Measurements from ENCODE around the gene DNAH14. TPM values are rescaled to one million over a fixed set of nuclear protein-coding genes. Genes with fewer than 3 reads are reported as not detected.

The DNAH14 gene
- total and polyA plus RNA-seq, 2 of the 13 experiments (the other 11 are each of a cell fraction or from before 2014, with no cell fraction given), result 4.5 to 27.5 TPM

- H3K4me2 ChIP-seq (ENCODE audit: low read depth, low read length), result no peak overlapping the region
- POLR2A ChIA-PET, result no interaction called here
These were observed 91.6 kb downstream of the DNAH14 start for GRCh38 chr1:225021037-225021436.

More at GRCh38 chr1:225021037-225021436, 91.6 kb downstream of the DNAH14 start:
- DNase-seq (ENCODE audit: low spot score) (no peak), ATAC-seq (no peak), FAIRE-seq (no peak)
- in situ Hi-C loops (cut with HindIII; ENCODE audit: extremely low pct_ligation_motif_present, low pct_unique_long_range_greater_than_20kb), result no loop called here
- no peak overlapping the region for H3K9ac ChIP-seq (ENCODE audit: insufficient read depth, low read depth, low read length)
- TF ChIP-seq PCBP2 (optimal IDR thresholded peaks at IDR 0.05; ENCODE audit: low read depth, low read length, poor library complexity, severe bottlenecking) (no peak), GMEB2 (CRISPR knock-in tag; IDR thresholded peaks at IDR 0.05; ENCODE audit: low read depth) (no peak), ZKSCAN1 (IDR thresholded peaks at IDR 0.05; ENCODE audit: low read length) (no peak), ZNF441 (CRISPR knock-in tag; IDR thresholded peaks at IDR 0.05; ENCODE audit: borderline replicate concordance) (no peak), ZMYM3 (CRISPR knock-in tag; IDR thresholded peaks at IDR 0.05) (no peak)
- TF ChIP-seq, protein P1, sequence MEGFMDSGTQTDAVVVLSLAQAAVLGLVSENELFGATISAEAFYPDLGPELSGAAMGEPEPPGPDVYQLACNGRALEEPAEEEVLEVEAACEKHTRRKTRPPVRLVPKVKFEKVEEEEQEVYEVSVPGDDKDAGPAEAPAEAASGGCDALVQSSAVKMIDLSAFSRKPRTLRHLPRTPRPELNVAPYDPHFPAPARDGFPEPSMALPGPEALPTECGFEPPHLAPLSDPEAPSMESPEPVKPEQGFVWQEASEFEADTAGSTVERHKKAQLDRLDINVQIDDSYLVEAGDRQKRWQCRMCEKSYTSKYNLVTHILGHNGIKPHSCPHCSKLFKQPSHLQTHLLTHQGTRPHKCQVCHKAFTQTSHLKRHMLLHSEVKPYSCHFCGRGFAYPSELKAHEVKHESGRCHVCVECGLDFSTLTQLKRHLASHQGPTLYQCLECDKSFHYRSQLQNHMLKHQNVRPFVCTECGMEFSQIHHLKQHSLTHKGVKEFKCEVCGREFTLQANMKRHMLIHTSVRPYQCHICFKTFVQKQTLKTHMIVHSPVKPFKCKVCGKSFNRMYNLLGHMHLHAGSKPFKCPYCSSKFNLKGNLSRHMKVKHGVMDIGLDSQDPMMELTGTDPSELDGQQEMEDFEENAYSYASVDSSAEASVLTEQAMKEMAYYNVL (CRISPR knock-in tag; IDR thresholded peaks at IDR 0.05; ENCODE audit: borderline replicate concordance), result no peak
- no peaks in the 10 kb centered on the region for H3K27me3 ChIP-seq (ENCODE audit: control insufficient read depth in 1 of 2, insufficient read depth in 2 of 2, low read length in 2 of 2)
- CTCF ChIA-PET (ENCODE audit: low intra/inter-chr PET ratio, low total read pairs), result no interaction called here
- no peaks in the 10 kb centered on the region for H4K20me1 ChIP-seq (ENCODE audit: insufficient read depth, low read length)
- H2AFZ ChIP-seq (ENCODE audit: low read length), result no peak overlapping the region
- intact Hi-C loops (cut with micrococcal nuclease; ENCODE audit: unreplicated experiment), result no loop called here
- no peaks in the 10 kb centered on the region for H3K9me3 ChIP-seq (ENCODE audit: low read length)
- no TSS peak for BruUV-seq (replicated peaks)
- no peak overlapping the region for H3K27ac ChIP-seq (ENCODE audit: extremely low read length, insufficient read depth, low read length)
- no peaks in the 10 kb centered on the region for H3K36me3 ChIP-seq (replicated peaks in 1 of 2; ENCODE audit: control insufficient read depth in 1 of 2, insufficient read depth in 2 of 2, low read length in 2 of 2)
- H3K4me1 ChIP-seq (ENCODE audit: insufficient read depth, low read length), result no peaks in the 10 kb centered on the region
- H3K79me2 ChIP-seq (ENCODE audit: insufficient read depth, low read length), result no peaks in the 10 kb centered on the region
- no peak overlapping the region for H3K4me3 ChIP-seq (replicated peaks in 1 of 3; ENCODE audit: insufficient read depth in 1 of 3, low read depth in 2 of 3, low read length in 3 of 3)
